GM21381 (cell line): ENCODE data around the gene ACSF2.
"Not testable (repeated sequence)": the region's sequence is repeated elsewhere in the genome, so short reads cannot be mapped to it uniquely, and the experiment has no call there.

ENCODE experiments used
- ATAC-seq: cut with Tn5 transposase; IDR thresholded peaks from one replicate; pipeline ENCODE4 v1.9.1; 2021; ENCODE audit warnings: mild to moderate bottlenecking, moderate library complexity; ENCODE audit not compliant: unreplicated experiment

ACSF2 gene, protein sequence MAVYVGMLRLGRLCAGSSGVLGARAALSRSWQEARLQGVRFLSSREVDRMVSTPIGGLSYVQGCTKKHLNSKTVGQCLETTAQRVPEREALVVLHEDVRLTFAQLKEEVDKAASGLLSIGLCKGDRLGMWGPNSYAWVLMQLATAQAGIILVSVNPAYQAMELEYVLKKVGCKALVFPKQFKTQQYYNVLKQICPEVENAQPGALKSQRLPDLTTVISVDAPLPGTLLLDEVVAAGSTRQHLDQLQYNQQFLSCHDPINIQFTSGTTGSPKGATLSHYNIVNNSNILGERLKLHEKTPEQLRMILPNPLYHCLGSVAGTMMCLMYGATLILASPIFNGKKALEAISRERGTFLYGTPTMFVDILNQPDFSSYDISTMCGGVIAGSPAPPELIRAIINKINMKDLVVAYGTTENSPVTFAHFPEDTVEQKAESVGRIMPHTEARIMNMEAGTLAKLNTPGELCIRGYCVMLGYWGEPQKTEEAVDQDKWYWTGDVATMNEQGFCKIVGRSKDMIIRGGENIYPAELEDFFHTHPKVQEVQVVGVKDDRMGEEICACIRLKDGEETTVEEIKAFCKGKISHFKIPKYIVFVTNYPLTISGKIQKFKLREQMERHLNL

GRCh38 chr17:50425682-50426471, at the start of gene ACSF2:
Gene ACSF2 (plus strand): TSS chr17:50426218. CDS start chr17:50426262, 44 bp downstream.
- ATAC-seq, result no peak

GRCh38 chr17:50379351-50380132, 46.5 kb upstream of the ACSF2 start:
- no peak for ATAC-seq

DNA sequence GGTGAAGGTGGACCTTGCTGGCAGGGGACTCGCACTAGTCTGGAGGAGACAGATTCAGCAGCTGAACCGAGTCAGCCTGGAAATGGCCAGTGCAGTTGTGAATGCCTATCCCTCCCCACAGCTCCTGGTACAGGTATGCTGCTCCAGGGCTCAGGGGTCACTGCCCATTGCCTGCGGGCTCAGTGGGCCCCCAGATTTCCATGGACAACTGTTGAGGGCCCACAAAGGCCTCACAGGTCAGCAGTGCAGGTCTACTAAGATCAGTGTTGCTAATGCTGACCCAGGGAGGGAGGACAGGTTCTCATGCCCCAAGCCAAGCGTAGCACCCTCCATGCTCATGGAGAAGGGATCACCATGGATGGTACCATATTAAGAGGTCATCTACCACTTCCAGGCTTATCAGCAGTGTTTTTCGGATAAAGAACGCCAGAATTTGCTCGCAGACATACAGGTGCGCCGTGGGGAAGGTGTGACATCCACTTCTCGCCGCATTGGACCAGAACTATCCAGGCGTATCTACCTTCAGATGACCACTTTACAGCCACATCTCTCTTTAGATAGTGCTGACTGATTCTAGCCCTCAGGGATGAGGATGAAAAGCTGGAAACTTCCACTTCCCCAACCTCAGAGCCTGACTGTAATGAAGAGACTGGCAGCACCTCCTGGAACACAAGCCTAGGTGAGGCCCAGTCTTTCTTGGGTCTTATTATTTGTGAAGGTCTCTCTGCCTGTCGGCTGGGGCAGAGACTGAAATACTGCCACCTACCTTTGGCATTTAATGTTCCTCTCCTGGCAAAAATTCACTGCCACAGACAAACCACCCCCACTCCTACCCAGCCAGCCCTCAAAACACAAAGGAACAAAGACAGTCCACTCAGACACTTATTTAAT, 45.4 kb upstream of the ACSF2 start:
- no peak for ATAC-seq

DNA sequence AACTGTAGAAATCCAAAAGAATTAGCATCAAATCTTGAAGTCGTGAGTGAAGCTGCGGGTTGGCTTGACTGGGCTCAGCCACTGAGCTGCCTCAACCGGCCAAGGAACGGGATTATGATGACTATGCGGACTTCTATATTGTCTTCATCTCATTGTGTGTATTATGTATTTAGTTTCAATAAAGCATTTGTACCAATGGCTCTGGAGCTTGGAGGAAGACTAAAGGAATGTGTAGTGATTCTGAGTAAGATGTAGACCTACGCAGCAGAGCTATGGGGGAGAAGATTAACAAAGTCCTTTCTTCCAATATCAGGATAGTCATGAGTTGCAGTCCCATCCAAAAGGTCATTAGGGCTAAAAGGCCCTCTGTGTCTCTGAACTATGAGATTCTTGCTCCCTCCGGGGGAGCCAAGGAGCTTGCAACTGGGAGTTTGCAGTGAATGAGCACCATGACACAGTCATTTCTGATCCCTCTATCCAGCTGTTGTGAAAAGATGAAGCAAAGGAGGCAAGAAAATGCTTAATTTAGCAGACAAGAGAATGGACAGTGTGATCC, 44.7 kb upstream of the ACSF2 start:
- no peak for ATAC-seq

DNA sequence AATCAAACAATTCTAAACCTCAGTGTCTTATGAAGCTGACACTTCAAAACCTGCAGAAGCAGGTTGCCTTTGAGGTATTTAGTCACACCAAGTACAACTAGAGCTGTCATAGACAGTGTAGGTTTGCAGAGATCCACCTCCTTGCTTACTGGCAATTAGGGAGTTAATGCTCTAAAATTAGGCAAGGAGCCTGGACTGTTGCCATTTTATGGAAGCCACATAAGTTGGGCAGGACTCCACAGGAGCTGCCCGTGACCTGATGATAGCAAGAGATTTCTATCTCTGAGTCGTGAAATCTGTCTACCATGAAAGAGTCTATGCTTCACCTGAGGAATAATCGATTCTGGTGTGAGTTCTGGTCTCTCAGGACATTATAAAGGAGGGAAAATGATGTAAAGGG, 44.1 kb upstream of the ACSF2 start:
- ATAC-seq, result no peak

GRCh38 chr17:50382931-50383330, 43.1 kb upstream of the ACSF2 start:
- ATAC-seq, result no peak

- no peak for ATAC-seq
These were observed 39.5 kb upstream of the ACSF2 start for GRCh38 chr17:50386510-50386909.

- no peak for ATAC-seq
These were observed 37.3 kb upstream of the ACSF2 start for GRCh38 chr17:50388728-50389127.

DNA sequence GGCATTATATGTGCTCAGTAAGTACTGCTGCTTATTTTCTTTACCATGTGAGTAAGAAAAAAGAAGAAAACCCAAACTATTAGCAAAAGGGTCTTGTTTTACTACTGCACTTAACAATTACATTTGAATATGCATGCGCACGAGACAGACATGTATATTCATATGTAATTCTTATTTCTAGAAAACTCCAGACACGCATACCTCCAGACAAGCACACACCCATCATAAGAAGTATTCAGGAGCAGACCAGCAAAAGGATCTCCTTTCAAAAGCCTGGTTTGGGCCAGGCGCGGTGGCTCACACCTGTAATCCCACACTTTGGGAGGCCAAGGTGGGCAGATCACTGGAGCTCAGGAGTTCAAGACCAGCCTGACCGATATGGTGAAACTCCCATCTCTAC, 36.5 kb upstream of the ACSF2 start:
- no peak for ATAC-seq

- no peak for ATAC-seq
These were observed 33.4 kb upstream of the ACSF2 start for GRCh38 chr17:50392621-50393020.

- ATAC-seq, result no peak
These were observed 32.3 kb upstream of the ACSF2 start for GRCh38 chr17:50393700-50394099.

GRCh38 chr17:50394711-50395110, 31.3 kb upstream of the ACSF2 start:
- no peak for ATAC-seq

DNA sequence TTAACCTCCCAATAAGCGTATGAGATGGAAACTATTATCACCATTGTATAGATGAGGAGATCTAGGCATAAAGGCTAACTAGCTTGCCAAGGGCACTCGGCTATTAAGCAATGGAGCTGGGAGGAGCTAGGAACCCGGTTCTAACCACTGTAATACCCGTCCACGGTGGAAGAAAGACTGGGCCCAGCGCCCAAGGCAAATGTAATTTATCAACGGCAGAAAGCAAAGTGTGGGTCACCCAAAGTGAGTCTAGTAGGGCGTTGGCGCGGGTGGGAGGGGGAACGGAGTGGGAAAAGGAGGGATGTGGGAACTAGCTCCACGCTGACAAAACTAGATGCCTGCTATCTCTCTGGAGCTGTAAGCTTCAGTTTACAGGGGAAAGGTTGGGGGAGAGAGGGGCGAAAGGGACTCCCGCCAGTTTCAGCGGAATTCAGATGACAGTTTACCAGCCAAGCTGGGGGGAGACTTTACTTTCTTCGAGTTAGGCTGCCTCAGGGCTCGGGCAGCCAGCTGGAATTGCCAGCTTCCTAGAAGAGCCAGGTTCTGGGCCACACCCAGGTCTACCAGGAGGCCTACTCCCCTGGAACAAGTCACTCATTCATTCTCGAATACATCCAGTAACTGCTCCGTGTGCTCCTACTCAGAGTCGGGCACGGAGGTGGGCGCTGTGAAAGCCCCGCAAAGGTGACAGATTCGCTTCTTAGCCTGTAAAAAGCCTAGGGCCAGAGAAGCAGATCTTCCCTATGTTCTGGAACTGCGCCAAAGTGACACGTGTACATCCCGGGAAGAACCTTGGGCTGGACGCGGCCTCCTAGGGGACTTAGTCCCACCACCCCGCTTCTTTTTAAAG, 29.5 kb upstream of the ACSF2 start:
- ATAC-seq, result no peak

DNA sequence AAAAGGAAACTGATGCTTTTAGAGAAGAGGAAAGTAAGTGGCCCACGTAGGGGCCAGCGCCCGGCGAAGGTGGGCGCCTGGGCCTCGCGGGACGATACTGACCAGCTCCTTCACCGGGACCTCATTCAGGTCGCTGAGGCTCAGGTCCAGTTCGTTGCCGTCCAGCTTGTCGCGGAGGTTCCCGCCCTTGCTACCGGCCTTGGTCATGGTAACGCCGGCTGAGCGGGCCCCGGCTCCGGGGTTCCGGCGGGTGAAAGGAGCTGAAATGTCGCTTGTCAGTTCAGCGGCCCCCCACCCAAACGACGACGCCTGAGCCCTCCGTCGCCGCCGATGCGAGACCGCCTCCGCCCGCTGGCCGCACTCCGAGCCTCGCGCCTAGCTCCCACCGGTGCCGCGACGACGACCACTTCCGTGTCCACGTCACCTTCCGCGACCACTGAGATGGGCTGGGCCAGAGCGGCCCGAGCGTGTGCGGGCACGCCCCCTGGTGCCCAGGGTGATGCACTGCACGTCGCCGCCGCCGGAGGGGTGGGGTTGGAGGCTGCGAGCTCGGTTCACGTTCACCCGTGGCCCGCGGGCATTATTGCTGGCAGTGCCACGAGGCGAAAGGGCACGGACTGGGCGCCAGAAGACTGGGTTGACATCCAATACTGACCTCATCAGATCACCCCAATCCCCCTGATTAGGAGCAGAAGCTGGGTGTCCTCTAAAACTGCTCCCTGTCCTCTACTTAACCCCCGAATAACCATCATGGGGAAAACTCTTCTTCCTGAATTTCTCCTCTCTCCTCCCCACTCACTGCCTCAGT, 28.7 kb upstream of the ACSF2 start, which contains the start of gene LRRC59:
TSS of gene LRRC59 (minus strand) at position 413 of the 808 bp plus-strand sequence. CDS start at position 207, 206 bp downstream.
- peak; percentile 97 for ATAC-seq

DNA sequence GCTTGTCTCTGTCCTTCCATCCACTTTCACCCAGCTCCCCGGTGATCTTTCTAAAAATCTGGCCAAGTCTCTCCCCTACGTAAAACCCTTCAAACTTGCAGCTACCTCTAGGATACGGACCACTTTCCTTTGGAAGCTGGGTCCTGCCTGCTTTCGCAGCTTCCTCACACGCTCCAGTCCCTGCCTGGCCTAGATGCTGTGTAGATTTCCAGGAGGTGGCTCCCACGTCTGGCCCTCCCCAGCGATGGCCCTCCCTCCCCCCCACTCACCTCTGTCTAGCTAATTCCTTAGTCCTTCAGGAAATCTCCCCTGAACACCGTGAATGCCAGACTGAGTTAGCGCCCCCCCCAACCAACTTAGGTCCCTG, 28.1 kb upstream of the ACSF2 start:
- ATAC-seq, result no peak

GRCh38 chr17:50398672-50399071, 27.3 kb upstream of the ACSF2 start:
- ATAC-seq, result not testable (repeated sequence)

- not testable (repeated sequence) for ATAC-seq
These were observed 26.4 kb upstream of the ACSF2 start for GRCh38 chr17:50399591-50399990.

- not testable (repeated sequence) for ATAC-seq
These were observed 20.7 kb upstream of the ACSF2 start for GRCh38 chr17:50405351-50405750.
